ENCODE results near the gene EIF2AK3. TPM values are rescaled to one million over a fixed set of nuclear protein-coding genes. Genes with fewer than 3 reads are reported as not detected.

EIF2AK3 gene
- total RNA-seq, 1 experiment from 2014 or later, result 11.3 TPM

DNA sequence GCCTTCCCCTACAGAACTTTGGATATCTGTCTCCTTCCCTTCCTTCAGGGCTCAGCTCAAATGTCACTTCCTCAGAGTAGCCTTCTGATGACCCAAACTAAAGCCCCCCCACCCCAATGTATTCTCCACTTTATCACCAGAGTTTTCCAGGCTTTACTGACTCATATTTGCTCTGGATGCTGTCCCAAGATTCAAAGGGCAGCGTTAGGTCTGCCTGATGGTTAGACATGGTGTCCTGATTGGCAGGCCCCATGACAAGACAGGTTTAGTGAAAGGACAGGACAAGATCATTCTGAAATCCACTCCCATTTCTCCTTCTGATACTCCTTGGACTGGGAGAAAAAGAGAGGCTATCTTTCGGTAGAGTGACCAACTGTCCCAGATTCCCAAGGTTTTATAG is 41.6 kb upstream of the EIF2AK3 start:
- intact Hi-C loops (cut with micrococcal nuclease; ENCODE audit: unreplicated experiment) (loop anchor here (2.0 kb wide), 1 partner anchor 78 kb away; no protein-coding TSS in a partner anchor), in situ Hi-C loops (cut with HindIII; ENCODE audit: low pct_unique_long_range_greater_than_20kb, low sequenced_read_pairs) (no loop called here)
- POLR2A ChIA-PET, result no interaction called here
- ATAC-seq (no peak), DNase-seq (ENCODE audit: low read depth, low spot score) (no peak)
- Histone ChIP-seq H3K27ac (ENCODE audit: low read length) (no peak overlapping the region), H3K27me3 (ENCODE audit: control insufficient read depth, insufficient read depth, low read length) (0 out of 2 replicates have a peak, but pooled peaks cover 2% of the 10 kb centered on the region), H3K36me3 (ENCODE audit: control insufficient read depth, insufficient read depth, low read length) (no peaks in the 10 kb centered on the region), H3K4me1 (ENCODE audit: control insufficient read depth, insufficient read depth, low read length) (no peaks in the 10 kb centered on the region), H3K4me3 (ENCODE audit: low read depth in 2 of 2, low read length in 2 of 2) (no peak overlapping the region), H3K9me3 (ENCODE audit: control insufficient read depth, insufficient read depth, low read depth, low read length) (no peaks in the 10 kb centered on the region)
- no TSS peak for BruUV-seq (replicated peaks)
- TF ChIP-seq SIN3A (IDR thresholded peaks at IDR 0.05; ENCODE audit: borderline replicate concordance, insufficient read depth, low read depth, low read length) (no peak), REST (IDR thresholded peaks at IDR 0.05; ENCODE audit: insufficient read depth in 1 of 2, low read depth in 2 of 2, low read length in 1 of 2) (no peak)
- CTCF ChIA-PET, result interaction anchor here (0.6 to 1.1 kb wide), 3 partner anchors 40 to 178 kb away, joined by 4 to 11 read pairs (median 4); no protein-coding TSS in a partner anchor

- ChIA-PET CTCF (interaction anchor here (0.8 kb wide), 1 partner anchor 13 kb away, joined by 4 read pairs; no protein-coding TSS in a partner anchor), POLR2A (no interaction called here)
- ATAC-seq (no peak), DNase-seq (ENCODE audit: low read depth, low spot score) (no peak)
- Histone ChIP-seq H3K27me3 (ENCODE audit: control insufficient read depth, insufficient read depth, low read length) (0 out of 2 replicates have a peak, but pooled peaks cover 2% of the 10 kb centered on the region), H3K27ac (ENCODE audit: low read length) (no peak overlapping the region), H3K4me1 (ENCODE audit: control insufficient read depth, insufficient read depth, low read length) (no peaks in the 10 kb centered on the region), H3K4me3 (ENCODE audit: low read depth in 2 of 2, low read length in 2 of 2) (no peak overlapping the region), H3K9me3 (ENCODE audit: control insufficient read depth, insufficient read depth, low read depth, low read length) (no peaks in the 10 kb centered on the region), H3K36me3 (ENCODE audit: control insufficient read depth, insufficient read depth, low read length) (no peaks in the 10 kb centered on the region)
- TF ChIP-seq REST (IDR thresholded peaks at IDR 0.05; ENCODE audit: insufficient read depth in 1 of 2, low read depth in 2 of 2, low read length in 1 of 2), result no peak
- TF ChIP-seq CTCF (IDR thresholded peaks at IDR 0.05), result peak; percentile 17; the same call in 1 of the 2 replicates
- in situ Hi-C loops (cut with HindIII; ENCODE audit: low pct_unique_long_range_greater_than_20kb, low sequenced_read_pairs), result no loop called here
- intact Hi-C loops (cut with micrococcal nuclease; ENCODE audit: unreplicated experiment), result no loop called here
- BruUV-seq (replicated peaks), result no TSS peak
Observed at GRCh38 chr2:88667219-88667618, 40.0 kb upstream of the EIF2AK3 start.

Measured in Panc1 (cell line).